Ishikawa (cell line): ENCODE data around the gene RNLS.
A peak's percentile ranks its signal among the peaks of the same experiment; 100 is the strongest.

ENCODE experiments used
- CEBPB ChIP-seq: IDR thresholded peaks from 2 replicates; pipeline ENCODE4 v1.6.1; 2012
- CREB1 ChIP-seq: IDR thresholded peaks from 2 replicates; pipeline ENCODE4 v1.6.1; 2012; ENCODE audit warnings: low read depth
- EGR1 ChIP-seq: IDR thresholded peaks from 2 replicates; pipeline ENCODE4 v1.6.1; 2012
- EP300 ChIP-seq: IDR thresholded peaks from 2 replicates; pipeline ENCODE4 v1.6.1; 2012; ENCODE audit warnings: borderline replicate concordance
- FOXM1 ChIP-seq: IDR thresholded peaks from 2 replicates; pipeline ENCODE4 v1.6.1; 2012; ENCODE audit warnings: low read depth, borderline replicate concordance
- MAX ChIP-seq: IDR thresholded peaks from 2 replicates; pipeline ENCODE4 v1.6.1; 2012
- NFIC ChIP-seq: IDR thresholded peaks from 2 replicates; pipeline ENCODE4 v1.6.1; 2012
- RAD21 ChIP-seq: IDR thresholded peaks from 2 replicates; pipeline ENCODE4 v1.6.1; 2012; ENCODE audit warnings: low read depth
- REST ChIP-seq: IDR thresholded peaks from 2 replicates; pipeline ENCODE4 v1.6.1; 2012; ENCODE audit warnings: low read depth, mild to moderate bottlenecking
- TAF1 ChIP-seq: IDR thresholded peaks from 2 replicates; pipeline ENCODE4 v1.6.1; 2012; ENCODE audit warnings: low read depth, mild to moderate bottlenecking
- TCF12 ChIP-seq: IDR thresholded peaks from 2 replicates; pipeline ENCODE4 v1.6.1; 2012; ENCODE audit warnings: low read depth
- TEAD4 ChIP-seq: IDR thresholded peaks from 2 replicates; pipeline ENCODE4 v1.6.1; 2012
- USF1 ChIP-seq: IDR thresholded peaks from 2 replicates; pipeline ENCODE4 v1.6.1; 2012
- YY1 ChIP-seq: IDR thresholded peaks from 2 replicates; pipeline ENCODE4 v1.6.1; 2012; ENCODE audit warnings: low read depth
- ZBTB7A ChIP-seq: IDR thresholded peaks from 2 replicates; pipeline ENCODE4 v1.6.1; 2012; ENCODE audit warnings: low read depth

RNLS gene

GRCh38 chr10:88461426-88461825, 121.7 kb downstream of the RNLS start:
- no peak for TF ChIP-seq MAX
- TF ChIP-seq YY1, result no peak
- TF ChIP-seq RAD21, result no peak
- no peak for TF ChIP-seq EGR1
- no peak for TF ChIP-seq CEBPB
- no peak for TF ChIP-seq USF1
- TF ChIP-seq FOXM1, result no peak
- TF ChIP-seq ZBTB7A, result no peak
- no peak for TF ChIP-seq TEAD4
- no peak for TF ChIP-seq TAF1
- TF ChIP-seq CREB1, result no peak
- no peak for TF ChIP-seq EP300
- TF ChIP-seq TCF12, result no peak
- TF ChIP-seq REST, result no peak
- TF ChIP-seq NFIC, result no peak

GRCh38 chr10:88459530-88459929, 123.6 kb downstream of the RNLS start:
- TF ChIP-seq EP300 (no peak), TAF1 (no peak), CEBPB (no peak), YY1 (no peak), RAD21 (no peak), CREB1 (no peak), FOXM1 (no peak), TCF12 (no peak), ZBTB7A (no peak), TEAD4 (no peak)

GRCh38 chr10:88458209-88458608, 124.9 kb downstream of the RNLS start:
- TF ChIP-seq EP300 (no peak), CREB1 (no peak), ZBTB7A (no peak), YY1 (no peak), CEBPB (no peak), TAF1 (no peak), TEAD4 (no peak), RAD21 (no peak), EGR1 (no peak), REST (no peak), NFIC (no peak), USF1 (no peak), FOXM1 (no peak), MAX (no peak), TCF12 (no peak)

- peak; percentile 31 for TF ChIP-seq RAD21
- no peak for TF ChIP-seq CEBPB
- TF ChIP-seq TCF12, result 0 out of 2 replicates have a peak, but pooled peaks have one; percentile 26
- TF ChIP-seq EGR1, result no peak
- TF ChIP-seq CREB1, result peak; percentile 31; the same call in 1 of the 2 replicates
- no peak for TF ChIP-seq TAF1
- TF ChIP-seq MAX, result peak; percentile 55; the same call in 1 of the 2 replicates
- TF ChIP-seq YY1, result no peak
- TF ChIP-seq TEAD4, result peak; percentile 13; the same call in 1 of the 2 replicates
These were observed 125.5 kb downstream of the RNLS start for GRCh38 chr10:88457660-88458059.

GRCh38 chr10:88456730-88457129, 126.4 kb downstream of the RNLS start:
- no peak for TF ChIP-seq NFIC
- no peak for TF ChIP-seq FOXM1
- TF ChIP-seq YY1, result no peak
- no peak for TF ChIP-seq TCF12
- TF ChIP-seq USF1, result no peak
- TF ChIP-seq EP300, result no peak
- TF ChIP-seq ZBTB7A, result no peak
- TF ChIP-seq RAD21, result no peak
- no peak for TF ChIP-seq CEBPB
- TF ChIP-seq TEAD4, result no peak
